ENCODE results near the gene CORO2B.

CORO2B gene

DNA sequence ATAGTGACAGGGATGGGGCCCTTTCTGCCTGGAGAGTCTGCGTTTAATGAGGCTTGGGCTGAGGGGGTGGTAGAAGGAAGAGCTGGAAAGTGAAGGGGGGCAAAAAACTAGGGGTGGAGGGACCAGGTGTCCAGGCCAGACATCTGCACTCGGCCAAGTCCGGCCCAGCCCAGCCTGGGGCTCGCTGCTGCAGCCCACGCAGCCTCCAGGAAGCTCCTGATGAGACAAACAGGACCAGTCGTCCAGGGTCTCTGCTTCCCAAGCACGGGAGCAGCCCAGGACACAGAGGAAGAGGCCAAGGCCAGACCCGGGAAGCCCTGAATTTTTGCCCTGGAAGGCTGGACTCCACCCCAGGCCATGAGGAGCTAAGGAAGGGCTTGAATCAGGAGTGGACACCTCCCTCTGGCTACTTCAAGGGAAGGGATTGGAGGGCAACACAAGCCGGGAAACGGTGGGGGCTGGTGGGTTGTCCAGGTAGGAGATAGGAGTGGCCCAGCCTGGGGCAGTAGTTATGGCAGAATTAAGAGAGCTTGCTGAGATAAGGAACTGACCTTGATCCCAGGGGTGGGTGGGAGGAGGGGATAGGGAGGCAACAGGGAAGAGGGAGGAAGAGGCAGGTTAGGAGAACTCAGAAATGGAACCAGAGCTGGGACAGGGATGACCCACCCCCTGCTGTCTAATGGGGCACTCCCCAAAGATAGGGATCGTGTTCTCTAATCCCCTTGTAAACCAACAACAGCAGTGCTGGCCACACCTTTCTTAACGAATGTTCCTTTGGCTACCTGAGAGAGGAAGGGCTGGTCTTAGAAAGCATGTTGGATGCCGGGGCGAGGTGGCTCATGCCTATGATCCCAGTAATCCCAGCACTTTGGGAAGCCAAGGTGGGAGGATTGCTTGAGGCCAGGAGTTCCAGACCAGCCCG, 152.4 kb downstream of the CORO2B start:
- no peak overlapping the region for H3K27ac ChIP-seq
- in situ Hi-C loops (cut with HindIII; ENCODE audit: low pct_ligation_motif_present, low sequenced_read_pairs): no loop called here
- TF ChIP-seq, protein P1, sequence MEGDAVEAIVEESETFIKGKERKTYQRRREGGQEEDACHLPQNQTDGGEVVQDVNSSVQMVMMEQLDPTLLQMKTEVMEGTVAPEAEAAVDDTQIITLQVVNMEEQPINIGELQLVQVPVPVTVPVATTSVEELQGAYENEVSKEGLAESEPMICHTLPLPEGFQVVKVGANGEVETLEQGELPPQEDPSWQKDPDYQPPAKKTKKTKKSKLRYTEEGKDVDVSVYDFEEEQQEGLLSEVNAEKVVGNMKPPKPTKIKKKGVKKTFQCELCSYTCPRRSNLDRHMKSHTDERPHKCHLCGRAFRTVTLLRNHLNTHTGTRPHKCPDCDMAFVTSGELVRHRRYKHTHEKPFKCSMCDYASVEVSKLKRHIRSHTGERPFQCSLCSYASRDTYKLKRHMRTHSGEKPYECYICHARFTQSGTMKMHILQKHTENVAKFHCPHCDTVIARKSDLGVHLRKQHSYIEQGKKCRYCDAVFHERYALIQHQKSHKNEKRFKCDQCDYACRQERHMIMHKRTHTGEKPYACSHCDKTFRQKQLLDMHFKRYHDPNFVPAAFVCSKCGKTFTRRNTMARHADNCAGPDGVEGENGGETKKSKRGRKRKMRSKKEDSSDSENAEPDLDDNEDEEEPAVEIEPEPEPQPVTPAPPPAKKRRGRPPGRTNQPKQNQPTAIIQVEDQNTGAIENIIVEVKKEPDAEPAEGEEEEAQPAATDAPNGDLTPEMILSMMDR (IDR thresholded peaks at IDR 0.05; ENCODE audit: low read depth, low read length, missing control alignments): no peak
- DNase-seq: no peak
- no peak overlapping the region for H3K4me3 ChIP-seq (ENCODE audit: low read depth, low read length)
- H3K36me3 ChIP-seq (replicated peaks): no peaks in the 10 kb centered on the region
- H3K27me3 ChIP-seq (replicated peaks): peaks cover 2% of the 10 kb centered on the region

DNA sequence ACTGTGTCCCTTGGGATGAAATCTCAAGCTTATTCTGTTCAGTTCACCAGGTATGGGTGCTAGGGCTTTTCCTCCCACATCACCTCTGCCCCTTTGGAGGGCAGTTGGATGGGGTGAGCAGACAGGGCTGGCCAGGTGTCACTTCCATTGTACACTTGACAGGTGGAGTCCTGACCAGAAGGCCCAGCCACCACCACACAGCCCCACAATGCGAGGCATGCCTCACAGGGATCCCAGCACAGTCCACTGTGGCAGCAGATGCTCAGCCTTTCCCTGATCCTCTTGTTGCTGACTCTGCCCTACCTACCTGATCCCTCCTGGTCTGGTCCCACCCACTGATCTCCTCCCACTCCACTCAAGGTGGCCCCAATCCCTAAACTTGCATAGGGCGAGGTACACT, 153.7 kb downstream of the CORO2B start:
- TF ChIP-seq, protein P1 (IDR thresholded peaks at IDR 0.05; ENCODE audit: low read depth, low read length, missing control alignments): no peak
- no peak overlapping the region for H3K27ac ChIP-seq
- DNase-seq: no peak
- peaks cover 2% of the 10 kb centered on the region for H3K27me3 ChIP-seq (replicated peaks)
- in situ Hi-C loops (cut with HindIII; ENCODE audit: low pct_ligation_motif_present, low sequenced_read_pairs): no loop called here
- H3K4me3 ChIP-seq (ENCODE audit: low read depth, low read length): no peak overlapping the region
- H3K36me3 ChIP-seq (replicated peaks): no peaks in the 10 kb centered on the region

DNA sequence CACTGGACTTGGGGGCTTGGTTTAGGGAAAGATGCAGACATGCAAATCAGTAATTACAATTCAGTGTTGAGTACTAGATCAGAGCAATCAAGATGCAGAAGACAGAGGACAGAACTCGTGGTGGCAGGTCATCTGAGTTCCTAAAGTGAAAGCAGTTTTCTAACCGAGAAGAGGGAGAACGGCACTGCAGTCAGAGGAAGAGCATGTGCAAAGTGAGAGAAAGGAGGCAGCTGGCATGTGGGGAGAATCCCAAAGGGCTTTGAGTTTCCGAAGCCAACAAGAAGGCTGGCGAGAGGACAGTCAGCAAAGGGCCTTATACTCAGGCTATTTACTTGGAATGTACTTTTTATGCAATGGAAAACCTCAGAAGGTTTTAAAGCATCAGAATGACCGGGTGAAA, 154.9 kb downstream of the CORO2B start:
- TF ChIP-seq, protein P1 (IDR thresholded peaks at IDR 0.05; ENCODE audit: low read depth, low read length, missing control alignments): no peak
- in situ Hi-C loops (cut with HindIII; ENCODE audit: low pct_ligation_motif_present, low sequenced_read_pairs): no loop called here
- Histone ChIP-seq H3K4me3 (ENCODE audit: low read depth, low read length) (no peak overlapping the region), H3K27me3 (replicated peaks) (peaks cover 2% of the 10 kb centered on the region), H3K27ac (no peak overlapping the region), H3K36me3 (replicated peaks) (no peaks in the 10 kb centered on the region)
- no peak for DNase-seq

DNA sequence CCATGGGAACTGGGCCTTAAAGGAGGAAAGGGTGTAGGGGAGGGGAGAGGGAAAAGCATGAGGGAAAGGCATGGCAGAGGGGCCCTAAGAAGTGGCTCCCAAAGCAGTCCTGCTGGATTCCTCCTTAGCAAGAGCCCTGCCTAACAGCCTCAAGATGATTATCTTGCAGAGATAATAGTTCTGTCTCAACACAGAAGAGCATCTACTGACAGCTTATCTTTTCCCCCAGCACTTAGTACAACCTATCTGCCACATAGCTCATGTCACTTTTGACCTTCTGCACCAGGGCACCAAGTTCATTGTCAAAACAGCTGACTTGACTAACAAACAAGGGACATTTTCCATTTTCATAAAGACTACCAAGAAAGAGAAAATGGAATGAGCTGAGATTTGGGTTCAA, 155.6 kb downstream of the CORO2B start:
- peaks cover 2% of the 10 kb centered on the region for H3K27me3 ChIP-seq (replicated peaks)
- TF ChIP-seq, protein P1 (IDR thresholded peaks at IDR 0.05; ENCODE audit: low read depth, low read length, missing control alignments): no peak
- no peak overlapping the region for H3K4me3 ChIP-seq (ENCODE audit: low read depth, low read length)
- in situ Hi-C loops (cut with HindIII; ENCODE audit: low pct_ligation_motif_present, low sequenced_read_pairs): no loop called here
- DNase-seq: no peak
- H3K36me3 ChIP-seq (replicated peaks): no peaks in the 10 kb centered on the region
- no peak overlapping the region for H3K27ac ChIP-seq

DNA sequence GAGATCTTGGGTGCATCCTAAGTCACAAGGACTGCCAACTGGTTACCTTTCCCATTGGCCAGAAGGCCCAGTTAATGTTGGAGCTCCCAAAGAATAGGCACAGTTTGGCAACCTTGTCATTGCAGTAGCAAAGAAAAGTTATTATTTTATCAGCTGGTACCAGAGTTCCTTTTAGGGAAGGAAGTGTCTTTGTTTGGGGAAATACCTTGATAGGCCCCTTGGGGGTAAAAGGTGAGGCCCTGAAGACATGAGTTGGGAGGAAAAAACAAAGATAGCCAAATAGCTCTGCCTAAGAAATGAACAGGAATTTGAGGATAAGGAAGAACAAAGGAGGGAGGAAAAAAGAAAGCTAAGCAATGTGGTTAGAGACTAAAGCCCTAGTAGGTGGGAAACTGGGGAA, 156.1 kb downstream of the CORO2B start:
- in situ Hi-C loops (cut with HindIII; ENCODE audit: low pct_ligation_motif_present, low sequenced_read_pairs): no loop called here
- Histone ChIP-seq H3K36me3 (replicated peaks) (no peaks in the 10 kb centered on the region), H3K27ac (no peak overlapping the region), H3K27me3 (replicated peaks) (peaks cover 2% of the 10 kb centered on the region), H3K4me3 (ENCODE audit: low read depth, low read length) (no peak overlapping the region)
- no peak for DNase-seq
- TF ChIP-seq, protein P1 (IDR thresholded peaks at IDR 0.05; ENCODE audit: low read depth, low read length, missing control alignments): no peak
